GM18951 (cell line): ENCODE results near the gene TIMM13.

Source experiments
- POLR2A ChIP-seq: IDR thresholded peaks from 4 replicates; pipeline ENCODE4 v1.6.1; 2011; ENCODE audit warnings: mild to moderate bottlenecking; ENCODE audit not compliant: insufficient read length, insufficient read depth; ENCODE audit errors: extremely low read depth
- in situ Hi-C: fragments of 300-500 bp; cut with MboI; formaldehyde crosslinking; loops from one replicate; pipeline ENCODE4 v1.12.0; 2022; ENCODE audit warnings: low sequenced_read_pairs, mixed read lengths, inconsistent platforms; ENCODE audit not compliant: unreplicated experiment

The TIMM13 gene

DNA sequence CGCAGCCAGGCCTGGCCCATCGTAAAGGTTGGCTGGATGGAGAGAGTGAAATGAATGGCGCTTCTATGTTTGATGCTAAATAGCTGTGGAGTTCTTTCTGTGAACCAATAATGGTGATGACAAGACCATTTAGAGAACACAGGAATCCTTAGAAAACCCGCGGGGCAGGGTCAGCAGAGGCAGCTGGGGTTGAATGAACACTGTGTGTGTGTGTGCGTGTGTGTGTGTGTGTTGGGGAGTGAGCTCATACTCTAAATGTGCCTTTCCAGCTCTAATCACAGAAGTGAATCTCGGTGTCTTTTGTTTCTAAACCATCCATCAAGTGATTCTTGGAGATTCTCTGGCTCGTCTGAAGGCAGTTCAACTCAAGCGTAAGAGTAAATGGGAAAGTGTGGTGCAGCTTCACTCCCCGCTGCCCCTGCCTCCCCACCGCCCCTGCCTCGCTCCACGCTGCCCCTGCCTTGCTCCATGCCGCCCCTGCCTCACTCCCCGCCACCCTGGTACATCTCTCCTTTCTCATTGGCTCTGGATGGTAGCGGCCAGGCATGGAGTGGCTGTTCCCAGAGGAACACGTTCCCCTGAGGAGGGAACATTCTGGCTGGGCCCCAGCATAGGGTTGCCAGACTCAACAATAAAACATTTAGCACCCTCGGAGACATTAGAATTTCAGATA is 46.1 kb downstream of the TIMM13 start:
- TF ChIP-seq POLR2A = no peak
- in situ Hi-C loops = no loop called here

DNA sequence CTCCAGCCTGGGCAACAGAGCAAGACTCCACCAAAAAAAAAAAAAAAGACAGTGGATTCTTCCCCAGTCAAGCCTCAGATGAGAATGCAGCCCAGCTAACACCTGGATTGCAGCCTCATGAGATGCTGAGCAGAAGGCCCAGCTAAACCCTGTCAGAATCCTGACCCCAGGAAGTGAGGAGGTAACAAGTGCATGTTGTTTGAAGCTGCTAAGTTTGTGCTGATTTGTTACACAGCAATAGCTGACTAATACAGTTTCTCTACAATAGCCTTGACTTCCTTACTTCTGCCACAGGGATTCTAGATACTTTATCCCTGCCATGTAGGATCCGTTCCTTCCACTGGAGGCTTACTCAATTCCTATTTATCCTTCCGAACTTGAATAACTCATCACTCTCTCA is 46.8 kb downstream of the TIMM13 start:
- in situ Hi-C loops = no loop called here
- no peak for TF ChIP-seq POLR2A

DNA sequence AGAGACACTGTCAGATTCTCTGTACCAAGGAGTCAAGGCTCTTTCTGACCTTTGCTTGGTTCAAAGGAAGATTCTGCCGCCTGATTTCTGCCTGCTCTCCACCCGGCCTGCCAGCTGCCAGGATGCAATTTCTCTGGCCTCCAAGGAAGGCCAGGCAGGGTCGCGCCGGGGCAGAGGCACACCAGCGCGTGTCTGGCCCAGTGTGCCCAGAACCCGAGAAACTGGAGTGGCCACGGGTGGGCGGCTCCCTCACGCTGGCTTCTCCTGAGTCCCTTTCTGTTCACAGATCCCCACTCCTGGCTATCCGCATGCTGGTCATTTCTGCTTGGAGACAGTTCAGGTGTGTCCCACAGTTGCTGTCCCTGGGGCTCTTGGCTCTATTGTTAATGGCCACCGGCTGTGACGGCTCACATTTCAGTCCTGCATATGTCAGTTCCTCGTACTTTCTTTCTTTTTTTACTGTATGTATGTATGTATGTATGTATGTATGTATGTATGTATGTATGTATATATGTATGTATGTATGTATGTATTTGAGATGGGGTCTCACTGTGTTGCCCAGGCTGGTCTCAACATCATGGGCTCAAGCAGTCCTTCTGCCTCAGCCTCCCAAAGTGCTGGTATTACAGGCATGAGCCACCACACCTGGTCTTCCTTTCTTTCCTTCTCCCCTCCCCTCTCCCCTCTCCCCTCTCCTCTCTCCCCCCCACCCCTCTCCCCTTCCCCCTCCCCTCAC is 50.4 kb downstream of the TIMM13 start:
- TF ChIP-seq POLR2A = no peak
- in situ Hi-C loops = no loop called here
